ELR (cell line): ENCODE results near the gene CAPZA1.

Experiments used
- DNase-seq: peaks from one replicate; pipeline ENCODE4 v3.0.0-alpha.2; 2015; ENCODE audit warnings: low read depth

Gene CAPZA1

GRCh38 chr1:112701227-112702066 is 81.8 kb downstream of the CAPZA1 start:
- DNase-seq: no peak

GRCh38 chr1:112702067-112702395 is 82.4 kb downstream of the CAPZA1 start:
- no peak for DNase-seq

- no peak for DNase-seq
Observed at GRCh38 chr1:112702420-112703261, 83.0 kb downstream of the CAPZA1 start.

GRCh38 chr1:112703706-112704105 is 84.1 kb downstream of the CAPZA1 start:
- DNase-seq: no peak

- DNase-seq: no peak
Observed at GRCh38 chr1:112704391-112704933, 84.8 kb downstream of the CAPZA1 start.

GRCh38 chr1:112704934-112705627 is 85.4 kb downstream of the CAPZA1 start:
- DNase-seq: peak; percentile 98

- peak; percentile 80 for DNase-seq
Observed at GRCh38 chr1:112706505-112707220, 87.0 kb downstream of the CAPZA1 start, which contains the start of gene RHOC. RHOC (minus strand) TSS chr1:112707127; CDS start chr1:112703799, 3,328 bp downstream.

- peak; percentile 93 for DNase-seq
Observed at GRCh38 chr1:112707221-112708001, 87.8 kb downstream of the CAPZA1 start.

GRCh38 chr1:112708002-112708448 is 88.4 kb downstream of the CAPZA1 start:
- DNase-seq: no peak

- no peak for DNase-seq
Observed at GRCh38 chr1:112708489-112708888, 88.9 kb downstream of the CAPZA1 start.

- DNase-seq: no peak
Observed at GRCh38 chr1:112710159-112710558, 90.5 kb downstream of the CAPZA1 start.

- no peak for DNase-seq
Observed at GRCh38 chr1:112710586-112710985, 91.0 kb downstream of the CAPZA1 start.

GRCh38 chr1:112711041-112711440 is 91.4 kb downstream of the CAPZA1 start:
- no peak for DNase-seq

GRCh38 chr1:112711670-112712069 is 92.0 kb downstream of the CAPZA1 start:
- DNase-seq: no peak

- no peak for DNase-seq
Observed at GRCh38 chr1:112712191-112712590, 92.6 kb downstream of the CAPZA1 start.

GRCh38 chr1:112712701-112713128 is 93.1 kb downstream of the CAPZA1 start:
- DNase-seq: no peak

- DNase-seq: no peak
Observed at GRCh38 chr1:112713466-112714312, 94.1 kb downstream of the CAPZA1 start.

- DNase-seq: peak; percentile 52
Observed at GRCh38 chr1:112714313-112715263, 95.0 kb downstream of the CAPZA1 start.
